A549 (cell line): ENCODE results near the gene C1QTNF9.

Experiments used
- ATOH8 ChIP-seq: fragments of 250-450 bp; sonication (Bioruptor Pico); IDR thresholded peaks from 2 replicates; pipeline ENCODE4 v1.5.0; 2020; ENCODE audit warnings: low read depth, mild to moderate bottlenecking, moderate library complexity
- CEBPB ChIP-seq, 2 experiments: fragments of >200 bp in 1 of 2; sonication (Bioruptor Twin) in 1 of 2; formaldehyde crosslinking in 1 of 2; IDR thresholded peaks; 2 replicates each; pipeline ENCODE4 v1.6.1; 2012 to 2016
- CTCF ChIP-seq: fragments of >200 bp; sonication (Bioruptor Twin); formaldehyde crosslinking; IDR thresholded peaks from 3 replicates; pipeline ENCODE4 v1.5.1; 2016
- NR3C1 ChIP-seq: fragments of >200 bp; sonication (Bioruptor Twin); formaldehyde crosslinking; IDR thresholded peaks from 3 replicates; pipeline ENCODE4 v1.6.1; 2017

GRCh38 chr13:24323036-24323738 is 13.8 kb downstream of the C1QTNF9 start:
- TF ChIP-seq CEBPB (IDR thresholded peaks at IDR 0.05) (no peak), CTCF (no peak), NR3C1 (no peak), ATOH8 (CRISPR knock-in tag) (no peak)
